HepG2 (cell line): ENCODE measurements around the gene ORC6. TPM values are rescaled to one million over a fixed set of nuclear protein-coding genes. Genes with fewer than 3 reads are reported as not detected.

ENCODE experiments used
- ATAC-seq: fragments of 200-7000 bp; cut with Tn5 transposase; 3 replicates; pipeline ENCODE4 v1.9.1; 2020; ENCODE audit warnings: mild to moderate bottlenecking, moderate library complexity
- BruUV-seq: library from RNA; stranded (reverse); fragments of 400-500 nt; replicated peaks from 2 replicates; lab custom pipeline; 2021; lab: Mats Ljungman, UMichigan
- CTCF ChIA-PET: fragments of 300-600 bp; formaldehyde crosslinking; extraction: SDS; loops from one replicate; lab custom pipeline; 2021; ENCODE audit warnings: low total read pairs, inconsistent platforms, low intra/inter-chr PET ratio; lab: Yijun Ruan, JAX
- POLR2A ChIA-PET: fragments of 350-600 bp; sonication (Branson Sonifier 250); formaldehyde crosslinking; loops from one replicate; lab custom pipeline; 2020; ENCODE audit warnings: antibody characterized with exemption, inconsistent platforms; lab: Yijun Ruan, JAX
- DNase-seq: peaks from one replicate; pipeline ENCODE4 v3.0.0-alpha.2; 2015; ENCODE audit warnings: low spot score
- FAIRE-seq: peaks from 3 replicates; lab custom pipeline; 2011; peaks lifted over from hg19 to GRCh38; lab: Jason Lieb, UNC
- H2AFZ ChIP-seq: one replicate; pipeline ENCODE4 v1.6.1; 2011; ENCODE audit warnings: low read length, inconsistent platforms
- H3K27ac ChIP-seq: fragments of 300-600 bp; 3 replicates; pipeline ENCODE4 v1.8.0; 2011; ENCODE audit warnings: mixed run types, mild to moderate bottlenecking, mixed read lengths, low read length, inconsistent platforms; ENCODE audit not compliant: insufficient read depth; ENCODE audit errors: extremely low read length
- H3K27me3 ChIP-seq, 2 experiments: fragments of 200-600 bp in 1 of 2; 2 replicates in 1 of 2; 3 replicates in 1 of 2; pipeline versions ENCODE4 v1.6.0 to v1.8.0; 2011; ENCODE audit warnings: low read length in 2 of 2, mild to moderate bottlenecking in 2 of 2, moderate library complexity in 2 of 2, inconsistent platforms in 1 of 2; ENCODE audit not compliant: insufficient read depth in 2 of 2, control insufficient read depth in 1 of 2
- H3K36me3 ChIP-seq, 2 experiments: fragments of 200-600 bp in 1 of 2; replicated peaks in 1 of 2; 2 replicates in 1 of 2; 3 replicates in 1 of 2; pipeline versions ENCODE4 v1.5.1 to v1.8.0; 2011; ENCODE audit warnings: low read length in 2 of 2, inconsistent platforms in 1 of 2; ENCODE audit not compliant: insufficient read depth in 2 of 2, control insufficient read depth in 1 of 2
- H3K4me1 ChIP-seq: 2 replicates; pipeline ENCODE4 v1.5.1; 2012; ENCODE audit warnings: low read length, inconsistent platforms; ENCODE audit not compliant: insufficient read depth
- H3K4me2 ChIP-seq: 2 replicates; pipeline ENCODE4 v1.6.0; 2011; ENCODE audit warnings: low read depth, low read length, inconsistent platforms
- H3K4me3 ChIP-seq, 3 experiments: fragments of 200-600 bp in 1 of 3; sonication (generic), shearing (Covaris generic) in 1 of 3; replicated peaks in 1 of 3; 2 replicates each; pipeline ENCODE4 v1.5.1; 2011 to 2016; ENCODE audit warnings: low read length in 3 of 3, inconsistent platforms in 2 of 3, low read depth in 2 of 3, mild to moderate bottlenecking in 2 of 3, control low read depth in 1 of 3, mixed read lengths in 1 of 3; ENCODE audit not compliant: insufficient read depth in 1 of 3
- H3K79me2 ChIP-seq: one replicate; pipeline ENCODE4 v1.6.1; 2011; ENCODE audit warnings: low read length, inconsistent platforms; ENCODE audit not compliant: insufficient read depth
- H3K9ac ChIP-seq: 2 replicates; pipeline ENCODE4 v1.6.0; 2011; ENCODE audit warnings: mild to moderate bottlenecking, low read depth, low read length, inconsistent platforms; ENCODE audit not compliant: insufficient read depth
- H3K9me3 ChIP-seq: 2 replicates; pipeline ENCODE4 v1.5.1; 2012; ENCODE audit warnings: mild to moderate bottlenecking, low read length
- H4K20me1 ChIP-seq: 2 replicates; pipeline ENCODE4 v1.6.0; 2011; ENCODE audit warnings: inconsistent platforms, mild to moderate bottlenecking, low read length, moderate library complexity; ENCODE audit not compliant: insufficient read depth
- FUBP1 ChIP-seq: sonication (generic); formaldehyde crosslinking; IDR thresholded peaks from 2 replicates; pipeline ENCODE4 v1.5.1; 2020; ENCODE audit warnings: missing genetic modification reagents, mild to moderate bottlenecking, borderline replicate concordance
- GMEB1 ChIP-seq: sonication (generic); formaldehyde crosslinking; IDR thresholded peaks from 2 replicates; pipeline ENCODE4 v1.5.1; 2020; ENCODE audit warnings: missing genetic modification reagents, mild to moderate bottlenecking, borderline replicate concordance
- HOMEZ ChIP-seq: IDR thresholded peaks from 2 replicates; pipeline ENCODE4 v1.6.1; 2016; ENCODE audit warnings: low read depth
- KLF6 ChIP-seq: IDR thresholded peaks from 2 replicates; pipeline ENCODE4 v1.8.0; 2016; ENCODE audit warnings: missing biosample characterization, missing genetic modification reagents
- MED1 ChIP-seq: sonication (generic); formaldehyde crosslinking; IDR thresholded peaks from 2 replicates; pipeline ENCODE4 v1.4.0; 2020; ENCODE audit warnings: missing genetic modification reagents
- NRL ChIP-seq: sonication (generic); formaldehyde crosslinking; IDR thresholded peaks from 2 replicates; pipeline ENCODE4 v1.5.0; 2020; ENCODE audit warnings: missing genetic modification reagents, mild to moderate bottlenecking, moderate library complexity, borderline replicate concordance
- PLSCR1 ChIP-seq: sonication (generic); formaldehyde crosslinking; IDR thresholded peaks from 2 replicates; pipeline ENCODE4 v1.5.0; 2020; ENCODE audit warnings: missing genetic modification reagents, mild to moderate bottlenecking, borderline replicate concordance
- SMYD3 ChIP-seq: sonication (generic); formaldehyde crosslinking; IDR thresholded peaks from 2 replicates; pipeline ENCODE4 v1.8.1; 2023; ENCODE audit warnings: mild to moderate bottlenecking, missing genetic modification reagents
- ZGPAT ChIP-seq: IDR thresholded peaks from 2 replicates; pipeline ENCODE4 v1.6.1; 2016; ENCODE audit warnings: mild to moderate bottlenecking
- ZMYM4 ChIP-seq: sonication (generic); formaldehyde crosslinking; IDR thresholded peaks from 2 replicates; pipeline ENCODE4 v1.8.1; 2023; ENCODE audit warnings: mild to moderate bottlenecking, missing genetic modification reagents
- ZNF136 ChIP-seq: sonication (generic); formaldehyde crosslinking; IDR thresholded peaks from 2 replicates; pipeline ENCODE4 v1.8.1; 2022; ENCODE audit warnings: low read depth, mild to moderate bottlenecking, moderate library complexity, missing genetic modification reagents
- ZNF274 ChIP-seq: sonication (generic); formaldehyde crosslinking; IDR thresholded peaks from 2 replicates; pipeline ENCODE4 v1.5.1; 2020; ENCODE audit warnings: mild to moderate bottlenecking, missing genetic modification reagents
- ZNF792 ChIP-seq: IDR thresholded peaks from 2 replicates; pipeline ENCODE4 v1.6.1; 2016
- WGBS: methylation state at CpG from one replicate; pipeline ENCODE4 v1.1.6; 2017; ENCODE audit warnings: low lambda C conversion rate; 5-methylcytosine and 5-hydroxymethylcytosine counted together
- in situ Hi-C: cut with HindIII; loops from 2 replicates; pipeline ENCODE4 v1.10.0; 2017; ENCODE audit warnings: low pct_unique_long_range_greater_than_20kb; ENCODE audit not compliant: extremely low pct_ligation_motif_present
- intact Hi-C: fragments of 100-400 bp; cut with micrococcal nuclease; formaldehyde crosslinking; loops from one replicate; pipeline ENCODE4 v1.10.0; 2022; ENCODE audit not compliant: unreplicated experiment
- polyA plus RNA-seq, 8 experiments: library from polyadenylated mRNA; depleted of rRNA in 3 of 8; stranded (reverse) in 7 of 8; unstranded in 1 of 8; fragments of >200 nt; fragmentation: Illumina TruSeq in 4 of 8; extraction: Trizol in 4 of 8; gene quantifications; 2 replicates each; pipeline versions ENCODE4 v1.2.1 to v1.2.3, GENCODE V29; 2011 to 2016; ENCODE audit warnings: low read depth in 4 of 8, missing spikeins in 1 of 8, mixed read lengths in 1 of 8; ENCODE audit not compliant: insufficient read depth in 1 of 8
- total RNA-seq, 5 experiments: library from RNA; depleted of rRNA; stranded (reverse); fragments of >200 nt; fragmentation: Illumina TruSeq; extraction: Trizol; gene quantifications; 2 replicates each; pipeline ENCODE4 v1.2.3, GENCODE V29; 2016; ENCODE audit warnings: low read depth in 1 of 5

The ORC6 gene
- total and polyA plus RNA-seq, 2 of the 13 experiments (the other 11 are each of a cell fraction or from before 2014, with no cell fraction given): 34.2 to 69.8 TPM

GRCh38 chr16:46739934-46740333, 50.5 kb downstream of the ORC6 start:
- H3K9ac ChIP-seq: no peak overlapping the region
- ATAC-seq (no peak), FAIRE-seq (no peak)
- POLR2A ChIA-PET: no interaction called here
- H3K4me3 ChIP-seq: no peak overlapping the region
- H3K79me2 ChIP-seq: no peaks in the 10 kb centered on the region
- 26% methylated on average over 2 of the region's 2 CpGs for WGBS
- CTCF ChIA-PET: no interaction called here
- H3K4me1 ChIP-seq: peaks cover 16% of the 10 kb centered on the region
- peaks cover 3 to 42% of the 10 kb centered on the region in 2 experiments; a peak in 3 of 5 replicates for H3K27me3 ChIP-seq
- H3K27ac ChIP-seq: no peak overlapping the region
- H3K4me2 ChIP-seq: no peak overlapping the region
- no peaks in the 10 kb centered on the region for H3K36me3 ChIP-seq
- intact Hi-C loops: no loop called here
- TF ChIP-seq SMYD3 (no peak), PLSCR1 (CRISPR knock-in tag) (no peak), ZGPAT (CRISPR knock-in tag) (no peak), ZMYM4 (CRISPR knock-in tag) (no peak), NRL (CRISPR knock-in tag) (no peak), GMEB1 (CRISPR knock-in tag) (no peak), FUBP1 (CRISPR knock-in tag) (no peak), ZNF274 (CRISPR knock-in tag) (no peak), ZNF792 (CRISPR knock-in tag) (no peak), ZNF136 (CRISPR knock-in tag) (no peak), MED1 (no peak), KLF6 (CRISPR knock-in tag) (no peak), HOMEZ (no peak)
- TF ChIP-seq, all 625 proteins: peak for 0
- Histone ChIP-seq H3K9me3 (no peaks in the 10 kb centered on the region), H4K20me1 (no peaks in the 10 kb centered on the region), H2AFZ (no peak overlapping the region)
- in situ Hi-C loops: no loop called here
- no TSS peak for BruUV-seq
- no peak for DNase-seq
